Measurements from ENCODE around the gene IFT81.
A peak's percentile ranks its signal among the peaks of the same experiment; 100 is the strongest.
"Not testable (repeated sequence)": the region's sequence is repeated elsewhere in the genome, so short reads cannot be mapped to it uniquely, and the experiment has no call there.

The IFT81 gene

DNA sequence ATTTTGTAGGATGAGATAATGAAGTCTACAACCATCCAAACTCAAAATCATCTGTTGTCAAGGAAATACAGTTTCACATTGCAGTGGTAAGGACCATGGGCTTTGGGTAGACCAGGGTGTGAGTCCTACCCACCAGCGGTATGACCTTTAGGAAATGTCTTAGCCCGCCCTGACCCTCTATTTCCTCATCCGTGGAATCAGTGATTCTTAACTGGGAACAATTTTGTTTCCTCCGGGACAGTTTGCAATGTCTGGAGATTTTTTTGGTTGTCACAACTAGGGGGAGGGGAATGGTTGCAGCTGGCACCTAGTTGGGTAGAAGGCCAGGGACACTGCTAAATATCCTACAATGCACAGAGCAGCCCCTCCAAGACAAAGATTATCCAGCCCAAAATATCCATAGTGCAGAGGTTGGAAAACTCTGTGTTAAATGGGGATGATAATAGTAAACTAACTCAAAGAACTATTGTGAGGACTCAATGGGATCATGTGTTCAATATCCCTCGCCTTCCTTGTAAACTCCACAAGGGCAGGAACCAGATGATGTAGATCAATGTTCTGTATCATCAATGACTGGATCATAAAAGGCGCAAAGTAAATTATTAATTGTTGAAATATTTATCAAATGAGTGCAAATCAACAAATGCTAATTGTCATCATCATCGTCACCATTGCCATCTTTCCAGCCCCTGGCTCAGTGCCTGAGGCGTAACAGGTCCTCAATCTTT is 15.7 kb upstream of the IFT81 start:
- no peak for DNase-seq

- peak; percentile 99 for DNase-seq
Measured at GRCh38 chr12:110109037-110109836, 14.9 kb upstream of the IFT81 start.

DNA sequence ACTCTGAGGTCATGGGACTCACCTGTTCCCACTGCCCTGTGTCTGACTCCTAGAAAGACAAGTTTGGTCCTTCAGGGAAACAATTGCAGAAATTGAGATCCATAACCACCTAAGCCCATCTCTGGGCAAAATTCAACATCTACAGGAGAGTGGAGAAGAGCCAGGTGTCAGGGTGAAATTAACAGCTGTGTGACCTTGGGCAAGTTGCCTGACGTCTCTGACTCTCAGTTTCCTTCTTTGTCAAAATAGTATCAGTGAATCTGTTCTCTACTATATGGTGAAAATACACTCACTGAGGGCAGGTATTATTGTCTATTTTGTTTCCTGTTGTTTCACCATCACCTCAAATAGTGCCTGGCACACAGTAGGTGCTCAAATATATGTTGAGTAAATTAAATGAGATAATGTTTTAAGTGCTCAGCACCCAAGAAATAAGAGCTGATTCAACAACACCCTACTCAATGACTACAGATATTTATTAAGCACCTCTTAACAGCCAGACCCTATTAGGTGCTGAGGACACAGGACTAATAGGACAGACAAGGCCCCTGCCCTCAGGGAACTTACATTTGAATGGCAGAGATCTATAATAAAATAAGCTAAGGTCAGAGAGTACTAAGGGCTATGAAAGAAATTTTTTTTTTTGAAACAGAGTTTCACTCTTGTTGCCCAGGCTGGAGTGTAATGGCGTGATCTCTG is 14.2 kb upstream of the IFT81 start:
- no peak for DNase-seq

GRCh38 chr12:110111476-110112334 is 12.5 kb upstream of the IFT81 start:
- no peak for DNase-seq

GRCh38 chr12:110112335-110112660 is 11.9 kb upstream of the IFT81 start:
- DNase-seq = no peak

DNA sequence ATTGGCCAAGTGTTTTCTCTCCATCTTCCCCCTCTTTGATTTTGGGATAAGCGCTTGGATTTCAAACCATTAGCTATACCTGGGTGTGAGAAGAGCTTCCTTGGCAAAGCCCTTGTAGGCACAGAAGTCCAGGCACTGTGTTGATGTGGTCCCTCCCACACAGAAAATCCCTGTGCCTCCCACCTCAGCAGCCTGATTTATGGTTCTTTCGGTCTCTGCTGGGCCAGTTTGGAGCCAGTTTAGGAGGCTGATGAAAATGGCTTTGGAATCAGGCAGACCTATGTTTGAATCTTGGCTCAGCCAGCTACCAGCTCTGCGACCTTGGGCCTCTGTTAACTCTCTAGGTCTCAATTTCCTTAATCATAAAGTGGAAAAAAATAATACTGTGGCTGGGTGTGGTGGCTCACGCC is 9.6 kb upstream of the IFT81 start:
- no peak for DNase-seq

DNA sequence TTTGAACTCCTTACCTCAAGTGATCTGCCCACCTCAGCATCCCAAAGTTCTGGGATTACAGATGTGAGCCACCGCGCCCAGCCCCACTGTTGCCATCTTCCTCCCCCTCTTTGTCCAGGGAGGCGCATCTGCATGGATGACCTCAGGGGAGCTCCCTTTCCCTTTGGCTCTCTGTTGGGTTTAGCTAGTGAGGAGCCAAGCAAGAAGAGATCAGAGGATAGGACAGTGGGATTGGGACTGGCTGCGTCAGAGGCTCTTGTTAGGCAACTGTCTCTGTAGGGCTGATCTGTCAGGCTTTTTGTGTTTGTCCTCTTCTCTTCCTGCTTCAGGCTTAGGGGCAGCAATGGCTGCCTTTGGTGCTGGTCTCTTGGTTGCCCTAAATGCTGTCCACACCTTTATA is 8.5 kb upstream of the IFT81 start:
- no peak for DNase-seq

DNA sequence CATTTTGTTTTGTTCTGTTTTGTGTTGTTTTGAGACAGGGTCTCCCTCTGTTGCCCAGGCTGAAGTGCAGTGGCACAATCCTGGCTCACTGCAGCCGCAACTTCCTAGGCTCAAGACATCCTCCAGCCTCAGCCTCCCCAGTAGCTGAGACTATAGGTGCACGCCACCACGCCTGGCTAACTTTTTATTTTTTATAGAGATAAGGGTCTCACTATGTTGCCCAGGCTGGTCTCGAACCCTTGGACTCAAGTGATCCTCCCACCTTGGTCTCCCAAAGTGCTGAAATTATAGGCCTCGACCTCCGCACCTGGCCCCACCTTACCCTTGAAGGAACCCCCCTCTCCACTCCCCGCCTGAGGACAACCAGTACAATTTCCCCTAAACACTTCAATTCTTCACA is 7.5 kb upstream of the IFT81 start:
- DNase-seq = no peak

DNA sequence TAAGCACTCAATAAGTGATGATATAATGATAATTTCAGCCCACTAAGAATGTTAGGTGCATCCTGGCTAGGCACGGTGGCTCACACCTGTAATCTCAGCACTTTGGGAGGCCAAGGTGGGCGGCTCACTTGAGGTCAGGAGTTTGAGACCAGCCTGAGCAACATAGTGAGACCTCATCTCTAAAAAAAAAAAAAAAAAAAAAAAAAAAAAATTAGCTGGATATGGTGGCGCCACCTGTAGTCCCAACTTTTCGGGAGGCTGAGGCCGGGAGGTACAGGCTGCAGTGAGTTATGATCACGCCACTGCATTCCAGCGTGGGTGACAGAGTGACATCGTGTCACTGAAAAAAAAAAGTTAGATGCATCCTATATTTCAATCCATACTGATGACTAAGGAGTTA is 6.9 kb upstream of the IFT81 start:
- not testable (repeated sequence) for DNase-seq

DNA sequence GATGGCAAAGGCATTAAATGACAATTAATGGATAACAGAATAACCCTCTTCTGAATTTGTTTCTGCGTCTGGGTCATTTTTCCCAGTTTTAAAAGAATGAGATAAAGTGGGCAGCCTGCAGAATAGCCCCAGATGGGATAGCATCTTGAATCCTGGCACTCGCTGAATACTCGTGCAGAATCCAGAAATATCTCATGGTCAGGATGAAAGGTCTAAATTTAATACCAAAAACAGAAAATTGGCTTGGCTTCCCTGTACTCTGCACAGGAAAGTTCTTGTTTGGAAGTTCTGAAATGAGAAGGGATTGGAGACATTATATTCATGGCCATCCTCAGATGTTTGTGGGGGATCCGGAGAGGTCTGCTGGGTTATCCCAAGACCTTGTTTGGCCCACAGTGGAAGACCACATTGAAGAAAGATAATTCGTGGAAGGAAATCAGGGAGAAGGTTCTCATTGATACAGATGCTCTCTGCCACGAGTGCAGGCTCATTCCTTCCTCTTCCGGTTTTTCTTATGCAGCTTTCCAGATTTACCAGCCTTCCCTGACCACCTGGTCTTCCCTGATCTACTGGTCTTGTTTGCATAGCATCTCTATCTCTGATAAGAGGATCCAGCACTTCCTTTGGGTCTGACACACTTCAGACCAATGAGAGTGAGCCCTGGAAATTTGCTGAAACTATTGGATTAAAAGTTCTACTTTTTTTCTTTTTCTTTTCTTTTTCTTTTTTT is 6.0 kb upstream of the IFT81 start:
- no peak for DNase-seq

DNA sequence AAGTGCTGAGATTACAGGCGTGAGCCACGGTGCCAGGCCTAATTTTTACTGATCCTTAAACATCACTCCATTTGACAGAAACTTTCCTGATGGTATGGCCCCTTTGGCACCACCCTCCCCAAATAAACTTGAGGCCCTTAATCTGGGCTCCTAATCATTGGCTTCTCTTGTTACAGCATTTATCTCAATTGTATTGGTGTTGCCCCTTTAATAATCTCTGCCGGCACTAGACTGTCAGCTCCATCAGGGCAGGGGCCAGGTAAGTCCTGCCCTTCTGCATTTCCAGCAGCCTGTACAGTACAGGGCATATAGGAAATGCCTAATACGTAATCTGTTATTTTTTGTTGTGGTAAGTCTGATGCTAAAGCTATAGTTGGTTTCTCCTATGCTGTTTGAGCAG is 1.2 kb upstream of the IFT81 start:
- no peak for DNase-seq

DNA sequence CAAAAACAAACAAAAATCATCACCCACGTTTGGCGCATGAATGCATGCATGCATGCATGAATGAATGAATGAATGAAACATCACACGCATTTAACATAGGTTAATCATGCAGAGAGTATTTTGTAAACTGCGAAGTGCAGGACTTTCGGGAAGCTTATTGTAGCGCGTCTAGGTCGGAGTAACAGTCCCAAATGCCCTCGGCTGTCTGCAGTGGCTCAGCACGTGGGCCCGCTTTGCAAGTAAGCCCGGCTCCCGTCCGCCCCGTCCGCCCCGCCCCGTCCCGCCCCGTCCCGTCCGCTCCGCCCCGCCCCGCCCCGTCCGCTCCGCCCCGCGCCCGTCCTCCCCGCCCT is 263 bp upstream of the IFT81 start:
- DNase-seq = no peak

- DNase-seq = no peak
Measured at GRCh38 chr12:110126557-110126956, 2.4 kb downstream of the IFT81 start.

DNA sequence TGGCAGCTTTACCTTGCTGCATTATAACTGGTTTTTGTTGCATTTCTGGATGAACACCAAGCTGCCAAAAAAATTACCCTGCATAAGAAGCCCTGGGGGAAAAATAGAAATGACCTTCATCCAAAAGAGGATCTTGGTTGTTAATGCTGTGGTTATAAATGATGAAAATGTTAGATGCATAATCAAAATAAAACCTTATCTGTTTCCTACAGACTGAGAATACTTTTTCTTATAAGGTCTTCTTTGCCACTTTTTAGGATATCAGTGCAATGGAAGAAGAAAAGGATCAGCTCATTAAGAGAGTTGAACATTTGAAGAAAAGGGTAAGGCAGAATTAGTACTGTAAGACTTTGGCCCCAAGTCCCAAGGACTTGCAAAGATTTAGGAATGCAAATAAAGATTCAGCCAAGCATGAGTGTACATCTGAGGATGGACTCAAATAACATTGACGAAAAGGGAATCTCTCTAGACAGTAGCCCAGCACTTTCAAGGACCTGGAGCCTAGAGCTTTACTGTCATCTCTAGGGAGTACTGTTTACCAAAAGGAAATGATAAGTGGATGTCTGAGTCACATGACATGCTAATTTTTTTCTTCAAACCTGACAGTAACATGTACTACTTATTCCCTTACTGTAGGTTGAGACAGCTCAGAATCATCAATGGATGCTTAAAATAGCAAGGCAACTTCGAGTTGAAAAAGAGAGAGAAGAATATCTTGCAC is 10.7 kb downstream of the IFT81 start:
- peak; percentile 74 for DNase-seq

DNA sequence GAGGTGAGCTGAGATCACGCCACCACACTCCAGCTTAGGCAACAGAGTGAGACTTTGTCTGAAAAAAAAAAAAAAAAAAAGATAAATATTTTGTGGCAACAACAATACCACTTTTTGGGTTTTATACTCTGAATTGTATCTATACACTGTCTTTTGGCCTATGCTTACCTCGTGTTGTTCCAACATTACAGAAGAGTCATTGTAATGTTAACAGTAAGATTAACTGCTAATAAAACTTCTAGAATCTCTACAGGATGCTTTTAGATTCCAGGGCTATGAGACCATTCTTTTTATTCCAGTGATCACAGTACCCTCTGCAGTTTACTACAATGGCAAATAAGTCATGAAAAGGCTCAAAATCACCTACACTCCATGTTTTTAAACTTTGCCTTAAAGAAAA is 11.6 kb downstream of the IFT81 start:
- no peak for DNase-seq

DNA sequence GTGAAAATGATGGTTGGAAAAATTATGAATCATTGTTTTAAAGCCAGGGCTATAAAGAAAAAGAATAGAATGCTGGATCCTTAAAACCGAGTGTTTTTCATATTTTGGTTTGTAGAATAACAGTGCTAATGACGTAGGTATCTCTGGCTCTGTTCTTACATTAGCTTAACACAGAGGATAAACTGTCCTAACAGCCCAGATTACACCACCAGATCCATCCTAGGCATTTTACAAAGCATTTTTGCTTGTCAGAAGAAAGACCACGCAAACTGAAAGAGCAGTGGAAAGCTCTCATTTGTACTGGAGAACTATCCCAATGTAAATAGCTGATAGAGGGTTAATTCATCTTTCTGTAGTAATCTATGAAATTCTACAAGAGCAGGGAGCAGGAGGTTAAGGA is 13.6 kb downstream of the IFT81 start:
- DNase-seq = no peak

DNA sequence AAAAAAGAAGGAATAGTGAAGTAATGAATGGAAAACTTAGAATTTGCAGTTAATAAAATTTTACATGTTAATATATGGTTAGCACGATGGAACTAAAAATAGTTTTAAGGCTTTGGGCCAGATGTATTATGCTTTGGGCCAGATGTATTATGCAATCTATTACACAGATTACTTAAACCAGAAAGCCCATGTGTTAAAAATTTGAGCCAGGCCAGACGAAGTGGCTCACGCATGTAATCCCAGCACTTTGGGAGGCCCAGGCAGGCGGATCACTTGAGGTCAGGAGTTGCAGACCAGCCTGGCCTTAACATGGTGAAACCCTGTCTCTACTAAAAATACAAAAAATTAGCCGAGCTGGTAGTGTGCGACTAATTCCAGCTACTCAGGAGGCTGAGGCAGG is 17.2 kb downstream of the IFT81 start:
- DNase-seq = peak; percentile 74

DNA sequence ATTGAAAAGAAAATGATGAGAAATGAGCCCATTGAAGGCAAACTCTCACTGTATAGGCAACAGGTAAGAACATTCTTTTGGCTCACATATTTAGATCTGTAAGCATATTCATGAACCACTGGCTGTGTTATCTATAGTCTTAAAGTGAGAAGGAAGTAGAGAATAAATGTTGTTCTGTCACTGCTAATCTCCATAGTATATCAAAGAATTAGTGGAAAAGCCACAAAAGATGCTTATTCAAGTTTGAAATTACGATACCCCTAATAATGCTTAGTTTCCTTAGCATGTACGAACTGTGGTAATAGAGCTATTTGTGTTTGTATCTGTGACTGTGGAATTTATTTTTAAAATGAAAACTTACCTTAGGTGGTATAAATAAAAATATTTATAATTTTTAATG is 22.8 kb downstream of the IFT81 start:
- no peak for DNase-seq

DNA sequence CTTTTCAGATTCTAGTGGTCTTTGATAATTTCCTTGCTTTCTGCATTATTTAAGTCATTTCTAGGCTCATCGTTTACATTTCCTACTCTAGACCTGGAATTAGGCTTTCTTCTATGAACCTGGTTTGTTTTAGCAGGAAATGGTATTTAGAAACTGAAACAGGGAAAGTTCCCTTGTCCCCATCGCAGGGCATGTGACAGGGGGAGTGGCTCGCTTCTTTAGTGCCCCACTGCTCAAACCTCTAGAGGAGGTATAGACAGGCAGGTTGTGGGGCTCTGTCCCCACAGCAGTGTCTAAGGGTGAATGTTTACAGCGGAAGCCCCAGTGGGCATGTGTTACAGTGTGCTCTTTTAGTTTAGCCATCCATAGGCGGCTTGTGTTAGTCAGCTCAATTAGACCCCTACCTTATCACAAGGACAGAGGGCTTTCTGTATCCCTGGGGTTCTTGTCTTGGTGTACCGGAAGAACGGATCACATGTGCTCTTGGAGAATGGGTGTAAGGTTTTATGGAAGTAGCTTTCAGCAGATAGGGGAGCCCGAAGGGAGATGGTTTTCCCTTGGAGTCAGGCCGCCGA is 25.0 kb downstream of the IFT81 start:
- DNase-seq = no peak

GRCh38 chr12:110156766-110157165 is 32.6 kb downstream of the IFT81 start:
- DNase-seq = no peak

DNA sequence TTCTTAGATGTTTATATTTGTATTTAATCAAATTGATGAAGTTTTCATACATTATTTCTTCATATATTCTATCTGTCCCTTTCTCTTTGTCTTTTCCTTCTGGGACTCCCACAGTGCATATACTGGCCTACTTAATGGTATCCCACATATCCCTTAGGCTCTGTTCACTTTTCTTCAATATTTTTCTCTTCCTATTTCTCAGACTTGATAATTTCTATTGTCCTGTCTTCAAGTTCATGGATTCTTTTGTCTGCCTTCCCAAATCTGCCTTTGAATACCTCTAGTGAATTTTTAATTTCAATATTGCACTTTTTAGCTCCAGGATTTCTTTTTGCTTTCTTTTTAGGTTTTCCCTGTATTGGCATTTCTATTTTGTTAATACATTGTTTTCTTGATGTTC is 33.4 kb downstream of the IFT81 start:
- no peak for DNase-seq
